ENCODE measurements around the gene FZD2. TPM values are rescaled to one million over a fixed set of nuclear protein-coding genes. Genes with fewer than 3 reads are reported as not detected.

FZD2 gene
- total RNA-seq, 1 experiment from 2014 or later, result 12.8 TPM

DNA sequence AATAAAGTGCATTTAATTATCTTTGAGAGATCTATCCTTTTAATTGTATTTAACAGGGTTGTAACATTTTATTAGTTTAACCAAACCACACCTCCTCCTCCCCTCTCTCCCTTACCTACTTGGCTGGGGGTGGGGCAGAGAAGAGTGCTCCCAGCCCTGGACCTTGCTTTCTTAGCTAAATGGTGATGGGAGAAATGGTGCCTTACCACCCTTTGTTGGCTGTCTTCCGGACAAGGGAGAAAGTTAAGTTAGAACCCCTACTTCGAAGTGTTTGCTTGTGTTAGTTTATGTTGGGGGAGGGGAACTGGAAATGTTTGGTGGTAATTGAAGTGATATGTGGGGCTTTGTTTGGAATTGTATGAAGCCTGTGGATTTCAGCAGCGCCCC is 3.9 kb downstream of the FZD2 start:
- Histone ChIP-seq H3K9me3 (ENCODE audit: control insufficient read depth in 1 of 2, insufficient read depth in 1 of 2, low read depth in 1 of 2, low read length in 2 of 2) (peaks cover 4 to 5% of the 10 kb centered on the region in 2 experiments; a peak in 2 of 4 replicates), H4K20me1 (ENCODE audit: insufficient read depth) (no peaks in the 10 kb centered on the region), H3K9ac (ENCODE audit: low read length) (no peak overlapping the region), H3K36me3 (ENCODE audit: control insufficient read depth in 1 of 2, insufficient read depth in 2 of 2, low read length in 2 of 2) (no peaks in the 10 kb centered on the region), H3K4me2 (ENCODE audit: low read length) (no peak overlapping the region), H3K4me3 (replicated peaks in 1 of 2; ENCODE audit: low read depth in 1 of 2, low read length in 2 of 2) (no peak overlapping the region), H2AFZ (ENCODE audit: low read depth, low read length, poor library complexity, severe bottlenecking) (no peak overlapping the region), H3K27me3 (ENCODE audit: insufficient read depth, low read length) (no peaks in the 10 kb centered on the region), H3K9me2 (ENCODE audit: insufficient read depth) (no peaks in the 10 kb centered on the region), H3K27ac (ENCODE audit: low read depth, low read length) (no peak overlapping the region), H3K4me1 (ENCODE audit: control insufficient read depth in 1 of 2, insufficient read depth in 2 of 2, low read length in 2 of 2) (peaks cover 0 to 8% of the 10 kb centered on the region in 2 experiments; a peak in 1 of 4 replicates), H3K79me2 (ENCODE audit: insufficient read depth, low read length) (no peaks in the 10 kb centered on the region)
- POLR2A ChIA-PET, result interaction anchor here (1.3 kb wide), 1 partner anchor 38 kb away, joined by 4 read pairs; no protein-coding TSS in a partner anchor
- CTCF ChIA-PET, result no interaction called here
- BruUV-seq (replicated peaks), result no TSS peak
- intact Hi-C loops (cut with micrococcal nuclease), result no loop called here
- RAD21 ChIA-PET (ENCODE audit: low non-redundant PET in 1 of 2, low total read pairs in 2 of 2, uncharacterized antibody in 2 of 2, unreplicated experiment in 2 of 2), result no interaction called here
- no peak for TF ChIP-seq POLR2AphosphoS5 (IDR thresholded peaks at IDR 0.05; ENCODE audit: low read depth, low read length)
- no peak for TF ChIP-seq FOSL1 (IDR thresholded peaks at IDR 0.05; ENCODE audit: low read depth)
- TF ChIP-seq, protein P1, sequence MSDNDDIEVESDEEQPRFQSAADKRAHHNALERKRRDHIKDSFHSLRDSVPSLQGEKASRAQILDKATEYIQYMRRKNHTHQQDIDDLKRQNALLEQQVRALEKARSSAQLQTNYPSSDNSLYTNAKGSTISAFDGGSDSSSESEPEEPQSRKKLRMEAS (IDR thresholded peaks at IDR 0.05), result no peak
- no peak for DNase-seq (ENCODE audit: low read depth, low spot score)
- no peak for ATAC-seq

DNA sequence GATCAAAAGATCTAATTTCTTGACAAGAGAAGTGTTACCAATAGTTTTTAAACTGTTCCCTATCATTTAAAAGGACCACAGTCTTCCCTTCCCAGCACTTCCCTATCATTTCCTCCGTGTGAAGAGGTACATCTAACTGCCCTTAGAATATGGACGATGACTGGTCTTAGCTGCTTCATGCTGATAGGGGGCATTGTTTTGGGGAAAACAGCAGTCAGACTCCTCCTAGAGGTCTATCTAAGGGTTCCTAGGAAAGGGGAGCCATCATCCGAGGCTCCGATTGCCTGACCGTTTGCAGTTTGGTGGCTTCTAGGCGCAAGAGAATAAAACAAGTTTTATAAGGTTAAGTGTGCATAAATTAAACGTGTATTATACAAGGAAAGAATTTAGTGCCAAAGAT is 7.1 kb downstream of the FZD2 start:
- H3K27ac ChIP-seq (ENCODE audit: low read depth, low read length), result no peak overlapping the region
- POLR2A ChIA-PET, result no interaction called here
- H3K9me2 ChIP-seq (ENCODE audit: insufficient read depth), result no peaks in the 10 kb centered on the region
- no peak overlapping the region for H2AFZ ChIP-seq (ENCODE audit: low read depth, low read length, poor library complexity, severe bottlenecking)
- H4K20me1 ChIP-seq (ENCODE audit: insufficient read depth), result no peaks in the 10 kb centered on the region
- no peak overlapping the region for H3K4me3 ChIP-seq (replicated peaks in 1 of 2; ENCODE audit: low read depth in 1 of 2, low read length in 2 of 2)
- no TSS peak for BruUV-seq (replicated peaks)
- DNase-seq (ENCODE audit: low read depth, low spot score) (no peak), ATAC-seq (no peak)
- H3K9ac ChIP-seq (ENCODE audit: low read length), result no peak overlapping the region
- CTCF ChIA-PET, result no interaction called here
- H3K4me1 ChIP-seq (ENCODE audit: control insufficient read depth in 1 of 2, insufficient read depth in 2 of 2, low read length in 2 of 2), result no peaks in the 10 kb centered on the region
- intact Hi-C loops (cut with micrococcal nuclease), result no loop called here
- H3K79me2 ChIP-seq (ENCODE audit: insufficient read depth, low read length), result no peaks in the 10 kb centered on the region
- no peak overlapping the region for H3K4me2 ChIP-seq (ENCODE audit: low read length)
- H3K36me3 ChIP-seq (ENCODE audit: control insufficient read depth in 1 of 2, insufficient read depth in 2 of 2, low read length in 2 of 2), result no peaks in the 10 kb centered on the region
- RAD21 ChIA-PET (ENCODE audit: low non-redundant PET in 1 of 2, low total read pairs in 2 of 2, uncharacterized antibody in 2 of 2, unreplicated experiment in 2 of 2), result no interaction called here
- no peak for TF ChIP-seq ELF1 (IDR thresholded peaks at IDR 0.05; ENCODE audit: borderline replicate concordance, low read depth)
- TF ChIP-seq, protein P2, sequence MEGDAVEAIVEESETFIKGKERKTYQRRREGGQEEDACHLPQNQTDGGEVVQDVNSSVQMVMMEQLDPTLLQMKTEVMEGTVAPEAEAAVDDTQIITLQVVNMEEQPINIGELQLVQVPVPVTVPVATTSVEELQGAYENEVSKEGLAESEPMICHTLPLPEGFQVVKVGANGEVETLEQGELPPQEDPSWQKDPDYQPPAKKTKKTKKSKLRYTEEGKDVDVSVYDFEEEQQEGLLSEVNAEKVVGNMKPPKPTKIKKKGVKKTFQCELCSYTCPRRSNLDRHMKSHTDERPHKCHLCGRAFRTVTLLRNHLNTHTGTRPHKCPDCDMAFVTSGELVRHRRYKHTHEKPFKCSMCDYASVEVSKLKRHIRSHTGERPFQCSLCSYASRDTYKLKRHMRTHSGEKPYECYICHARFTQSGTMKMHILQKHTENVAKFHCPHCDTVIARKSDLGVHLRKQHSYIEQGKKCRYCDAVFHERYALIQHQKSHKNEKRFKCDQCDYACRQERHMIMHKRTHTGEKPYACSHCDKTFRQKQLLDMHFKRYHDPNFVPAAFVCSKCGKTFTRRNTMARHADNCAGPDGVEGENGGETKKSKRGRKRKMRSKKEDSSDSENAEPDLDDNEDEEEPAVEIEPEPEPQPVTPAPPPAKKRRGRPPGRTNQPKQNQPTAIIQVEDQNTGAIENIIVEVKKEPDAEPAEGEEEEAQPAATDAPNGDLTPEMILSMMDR (IDR thresholded peaks at IDR 0.05 in 2 of 3, conservative IDR thresholded peaks at IDR 0.05 in 1 of 3; ENCODE audit: borderline replicate concordance in 1 of 3, insufficient read depth in 1 of 3, low read depth in 2 of 3, low read length in 2 of 3), result 0 out of 6 replicates have a peak, but pooled peaks of 1 of the 3 experiments have one; percentile 6
- no peak for TF ChIP-seq TCF7L2 (IDR thresholded peaks at IDR 0.05; ENCODE audit: borderline replicate concordance, extremely low read depth, insufficient read depth, insufficient read length)
- no peak for TF ChIP-seq ZFX (IDR thresholded peaks at IDR 0.05)
- H3K27me3 ChIP-seq (ENCODE audit: insufficient read depth, low read length), result no peaks in the 10 kb centered on the region
- H3K9me3 ChIP-seq (ENCODE audit: control insufficient read depth in 1 of 2, insufficient read depth in 1 of 2, low read depth in 1 of 2, low read length in 2 of 2), result peaks cover 4 to 5% of the 10 kb centered on the region in 2 experiments; a peak in 2 of 4 replicates

Data from HCT116 (cell line).